HFF-Myc (cell line): ENCODE results near the gene TEX35.

Experiments used
- DNase-seq: peaks from one replicate; pipeline ENCODE4 v3.0.0-alpha.2; 2011; ENCODE audit warnings: low read depth; ENCODE audit errors: extremely low read depth
- H3K4me3 ChIP-seq: replicated peaks from 2 replicates; pipeline ENCODE4 v1.5.1; 2011; ENCODE audit warnings: low read depth, mild to moderate bottlenecking, control low read depth, low read length
- TF ChIP-seq, protein P1 (sequence below): IDR thresholded peaks from 2 replicates; pipeline ENCODE4 v1.5.1; 2012; ENCODE audit warnings: mild to moderate bottlenecking, low read depth, low read length, control low read depth; ENCODE audit errors: missing control alignments

The TEX35 gene

DNA sequence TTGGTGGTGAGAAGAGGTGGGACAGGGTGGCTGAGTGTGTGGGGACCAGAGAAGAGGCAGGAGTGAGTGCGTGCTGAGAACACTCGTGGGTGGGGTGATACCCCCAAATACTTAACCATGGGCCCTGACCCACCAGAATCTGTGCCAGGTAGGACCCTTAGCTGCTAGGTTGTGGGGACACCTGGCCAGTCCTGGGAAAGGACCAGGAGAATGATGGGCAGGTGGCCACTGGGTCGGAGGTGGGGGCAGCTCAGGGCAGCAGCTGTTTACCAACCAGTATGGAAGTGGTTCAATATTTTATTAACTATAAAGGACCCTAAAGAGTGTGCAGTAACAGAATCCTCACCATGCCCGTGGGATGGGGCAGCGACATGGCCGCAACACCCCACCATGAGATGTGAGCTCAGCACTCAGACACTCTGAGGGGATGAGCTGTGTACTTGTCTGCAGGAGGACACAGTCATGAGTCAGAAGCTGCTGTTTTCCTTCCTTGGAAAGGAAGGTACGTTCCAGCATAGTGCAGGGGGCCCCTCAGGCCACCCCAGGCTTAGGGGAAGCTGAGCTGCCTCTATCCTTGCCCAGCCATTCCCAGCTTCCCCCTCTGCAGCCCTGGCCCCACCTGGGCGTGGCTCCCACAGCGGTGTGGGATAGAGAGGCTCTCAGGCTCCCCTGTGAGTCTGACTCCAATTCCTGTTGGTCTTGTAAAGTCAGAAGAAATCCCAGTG lies 25.4 kb downstream of the TEX35 start:
- TF ChIP-seq, protein P1, sequence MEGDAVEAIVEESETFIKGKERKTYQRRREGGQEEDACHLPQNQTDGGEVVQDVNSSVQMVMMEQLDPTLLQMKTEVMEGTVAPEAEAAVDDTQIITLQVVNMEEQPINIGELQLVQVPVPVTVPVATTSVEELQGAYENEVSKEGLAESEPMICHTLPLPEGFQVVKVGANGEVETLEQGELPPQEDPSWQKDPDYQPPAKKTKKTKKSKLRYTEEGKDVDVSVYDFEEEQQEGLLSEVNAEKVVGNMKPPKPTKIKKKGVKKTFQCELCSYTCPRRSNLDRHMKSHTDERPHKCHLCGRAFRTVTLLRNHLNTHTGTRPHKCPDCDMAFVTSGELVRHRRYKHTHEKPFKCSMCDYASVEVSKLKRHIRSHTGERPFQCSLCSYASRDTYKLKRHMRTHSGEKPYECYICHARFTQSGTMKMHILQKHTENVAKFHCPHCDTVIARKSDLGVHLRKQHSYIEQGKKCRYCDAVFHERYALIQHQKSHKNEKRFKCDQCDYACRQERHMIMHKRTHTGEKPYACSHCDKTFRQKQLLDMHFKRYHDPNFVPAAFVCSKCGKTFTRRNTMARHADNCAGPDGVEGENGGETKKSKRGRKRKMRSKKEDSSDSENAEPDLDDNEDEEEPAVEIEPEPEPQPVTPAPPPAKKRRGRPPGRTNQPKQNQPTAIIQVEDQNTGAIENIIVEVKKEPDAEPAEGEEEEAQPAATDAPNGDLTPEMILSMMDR = no peak
- H3K4me3 ChIP-seq = no peak overlapping the region
- DNase-seq = no peak

- no peak overlapping the region for H3K4me3 ChIP-seq
- no peak for DNase-seq
- TF ChIP-seq, protein P1 = no peak
These were observed 26.4 kb downstream of the TEX35 start for GRCh38 chr1:178539291-178539690.

DNA sequence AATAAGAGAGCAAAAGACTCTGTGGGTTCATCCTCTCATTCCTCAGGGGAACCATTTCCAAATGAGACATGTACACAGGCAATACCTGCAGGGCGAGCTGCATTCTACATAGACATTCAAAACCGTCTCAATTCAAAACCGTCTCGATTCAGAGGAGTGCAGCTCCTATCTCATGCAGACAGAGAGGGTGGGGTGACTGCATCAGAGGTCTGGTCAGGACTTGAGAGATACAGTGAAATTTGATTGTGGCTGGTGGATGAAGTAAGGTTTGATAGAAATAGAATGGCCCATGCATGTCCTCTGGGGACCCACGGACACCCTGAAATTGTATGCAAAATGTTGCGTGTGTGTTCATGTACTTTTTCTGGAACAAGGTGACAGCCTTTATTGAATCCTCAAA lies 27.3 kb downstream of the TEX35 start:
- no peak overlapping the region for H3K4me3 ChIP-seq
- TF ChIP-seq, protein P1 = no peak
- no peak for DNase-seq

- TF ChIP-seq, protein P1 = no peak
- no peak overlapping the region for H3K4me3 ChIP-seq
- DNase-seq = peak; percentile 96
These were observed 27.7 kb downstream of the TEX35 start for GRCh38 chr1:178540646-178541045.

DNA sequence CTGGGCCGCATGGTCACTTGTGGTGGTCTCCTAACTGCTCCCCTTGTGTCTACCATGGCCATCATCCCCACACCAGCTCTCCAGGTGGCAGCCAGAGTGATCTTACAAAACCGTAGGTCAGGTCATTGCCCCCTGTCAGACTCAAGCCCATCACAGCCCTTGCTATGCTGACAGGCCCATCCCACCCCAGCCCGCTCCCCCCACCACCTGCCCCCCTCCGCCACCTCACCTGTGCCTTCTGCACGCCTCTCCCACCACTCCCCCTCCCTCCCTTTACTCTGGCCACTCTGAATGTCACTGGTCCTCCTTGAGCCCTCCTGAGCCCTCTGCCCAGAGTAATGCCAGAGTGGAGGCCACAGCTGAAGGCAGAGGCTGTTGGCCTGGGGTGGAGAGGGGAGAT lies 28.5 kb downstream of the TEX35 start:
- TF ChIP-seq, protein P1 = no peak
- no peak overlapping the region for H3K4me3 ChIP-seq
- no peak for DNase-seq

- TF ChIP-seq, protein P1 = no peak
- peak overlapping the region; percentile 71 for H3K4me3 ChIP-seq
- DNase-seq = no peak
These were observed 29.1 kb downstream of the TEX35 start for GRCh38 chr1:178541829-178542553.
